HG03097 (cell line): ENCODE measurements around the gene CARTPT.

Experiments used
- ATAC-seq: cut with Tn5 transposase; IDR thresholded peaks from one replicate; pipeline ENCODE4 v1.9.1; 2021; ENCODE audit not compliant: unreplicated experiment, low FRiP score

The CARTPT gene

GRCh38 chr5:71734141-71734540, 15.1 kb downstream of the CARTPT start:
- no peak for ATAC-seq

- ATAC-seq = no peak
Observed at GRCh38 chr5:71737931-71738539, 19.0 kb downstream of the CARTPT start.

GRCh38 chr5:71738662-71739361, 19.7 kb downstream of the CARTPT start:
- ATAC-seq = no peak

GRCh38 chr5:71740015-71740753, 21.1 kb downstream of the CARTPT start:
- no peak for ATAC-seq

- ATAC-seq = no peak
Observed at GRCh38 chr5:71743155-71743554, 24.1 kb downstream of the CARTPT start.

- ATAC-seq = no peak
Observed at GRCh38 chr5:71744009-71744790, 25.1 kb downstream of the CARTPT start.

- ATAC-seq = no peak
Observed at GRCh38 chr5:71747182-71747581, 28.1 kb downstream of the CARTPT start.

- no peak for ATAC-seq
Observed at GRCh38 chr5:71748360-71748759, 29.3 kb downstream of the CARTPT start.

GRCh38 chr5:71751422-71751821, 32.3 kb downstream of the CARTPT start:
- ATAC-seq = no peak

GRCh38 chr5:71752441-71753190, 33.5 kb downstream of the CARTPT start:
- no peak for ATAC-seq

- ATAC-seq = peak; percentile 84
Observed at GRCh38 chr5:71757590-71758543, 38.8 kb downstream of the CARTPT start.

- ATAC-seq = no peak
Observed at GRCh38 chr5:71762826-71763225, 43.8 kb downstream of the CARTPT start.

GRCh38 chr5:71767661-71768060, 48.6 kb downstream of the CARTPT start:
- no peak for ATAC-seq

- no peak for ATAC-seq
Observed at GRCh38 chr5:71769287-71769686, 50.2 kb downstream of the CARTPT start.

- no peak for ATAC-seq
Observed at GRCh38 chr5:71770381-71770780, 51.3 kb downstream of the CARTPT start.
